NCI-H82 (cell line): ENCODE measurements around the gene HES5.

ENCODE experiments used
- DNase-seq: peaks from one replicate; lab custom pipeline; 2025; lab: John Stamatoyannopoulos, UW

The HES5 gene

GRCh38 chr1:2499986-2500596 is 30.0 kb downstream of the HES5 start:
- DNase-seq: no peak

GRCh38 chr1:2499260-2499659 is 30.8 kb downstream of the HES5 start:
- DNase-seq: no peak

GRCh38 chr1:2498648-2499047 is 31.4 kb downstream of the HES5 start:
- no peak for DNase-seq

- DNase-seq: no peak
Measured at GRCh38 chr1:2497891-2498290, 32.2 kb downstream of the HES5 start.

- no peak for DNase-seq
Measured at GRCh38 chr1:2496746-2497145, 33.3 kb downstream of the HES5 start.

GRCh38 chr1:2496087-2496622 is 33.9 kb downstream of the HES5 start:
- no peak for DNase-seq

GRCh38 chr1:2495546-2495945 is 34.5 kb downstream of the HES5 start:
- DNase-seq: no peak

GRCh38 chr1:2495026-2495425 is 35.0 kb downstream of the HES5 start:
- DNase-seq: no peak

- no peak for DNase-seq
Measured at GRCh38 chr1:2494323-2494693, 35.8 kb downstream of the HES5 start.

GRCh38 chr1:2493691-2494322 is 36.3 kb downstream of the HES5 start:
- DNase-seq: no peak

- DNase-seq: no peak
Measured at GRCh38 chr1:2493218-2493617, 36.8 kb downstream of the HES5 start.

- no peak for DNase-seq
Measured at GRCh38 chr1:2492091-2492490, 38.0 kb downstream of the HES5 start.

- DNase-seq: no peak
Measured at GRCh38 chr1:2489615-2490014, 40.4 kb downstream of the HES5 start.

- DNase-seq: no peak
Measured at GRCh38 chr1:2488688-2489087, 41.4 kb downstream of the HES5 start.

- DNase-seq: no peak
Measured at GRCh38 chr1:2486558-2486957, 43.5 kb downstream of the HES5 start.

- no peak for DNase-seq
Measured at GRCh38 chr1:2486041-2486440, 44.0 kb downstream of the HES5 start.

GRCh38 chr1:2483970-2484369 is 46.1 kb downstream of the HES5 start:
- DNase-seq: no peak

GRCh38 chr1:2483026-2483425 is 47.0 kb downstream of the HES5 start:
- no peak for DNase-seq

GRCh38 chr1:2482588-2482987 is 47.5 kb downstream of the HES5 start:
- no peak for DNase-seq

GRCh38 chr1:2481885-2482284 is 48.2 kb downstream of the HES5 start:
- DNase-seq: no peak

GRCh38 chr1:2480986-2481364 is 49.1 kb downstream of the HES5 start:
- DNase-seq: no peak

GRCh38 chr1:2480236-2480985 is 49.7 kb downstream of the HES5 start:
- DNase-seq: no peak

- DNase-seq: no peak
Measured at GRCh38 chr1:2479618-2480017, 50.4 kb downstream of the HES5 start.
